Effector memory CD4-positive, alpha-beta T cell (primary cell): ENCODE results near the gene AOPEP.
A peak's percentile ranks its signal among the peaks of the same experiment; 100 is the strongest.

Experiments
- DNase-seq, 3 donors: peaks; one replicate each; pipeline ENCODE4 v3.0.0-alpha.2; 2020
- H3K27ac ChIP-seq: 2 replicates; pipeline ENCODE4 v1.7.0; 2013; ENCODE audit warnings: mild to moderate bottlenecking, low read length, moderate library complexity; ENCODE audit not compliant: insufficient read depth, poor library complexity, severe bottlenecking
- H3K27me3 ChIP-seq: replicated peaks from 2 replicates; pipeline ENCODE4 v1.7.0; 2013; ENCODE audit warnings: mild to moderate bottlenecking, low read length; ENCODE audit not compliant: insufficient read depth, control insufficient read depth, poor library complexity, severe bottlenecking
- H3K36me3 ChIP-seq: 2 replicates; pipeline ENCODE4 v1.7.0; 2013; ENCODE audit warnings: mild to moderate bottlenecking, low read length, moderate library complexity; ENCODE audit not compliant: control insufficient read depth, insufficient read depth
- H3K4me1 ChIP-seq: 2 replicates; pipeline ENCODE4 v1.7.0; 2013; ENCODE audit warnings: low read length, mild to moderate bottlenecking; ENCODE audit not compliant: control insufficient read depth, insufficient read depth, poor library complexity, severe bottlenecking
- H3K4me3 ChIP-seq: 2 replicates; pipeline ENCODE4 v1.7.0; 2013; ENCODE audit warnings: low read length, low read depth, mild to moderate bottlenecking; ENCODE audit not compliant: insufficient read depth, poor library complexity, severe bottlenecking
- H3K9me3 ChIP-seq: 2 replicates; pipeline ENCODE4 v1.7.0; 2013; ENCODE audit warnings: mild to moderate bottlenecking, low read length, moderate library complexity; ENCODE audit not compliant: control insufficient read depth

Gene AOPEP

DNA sequence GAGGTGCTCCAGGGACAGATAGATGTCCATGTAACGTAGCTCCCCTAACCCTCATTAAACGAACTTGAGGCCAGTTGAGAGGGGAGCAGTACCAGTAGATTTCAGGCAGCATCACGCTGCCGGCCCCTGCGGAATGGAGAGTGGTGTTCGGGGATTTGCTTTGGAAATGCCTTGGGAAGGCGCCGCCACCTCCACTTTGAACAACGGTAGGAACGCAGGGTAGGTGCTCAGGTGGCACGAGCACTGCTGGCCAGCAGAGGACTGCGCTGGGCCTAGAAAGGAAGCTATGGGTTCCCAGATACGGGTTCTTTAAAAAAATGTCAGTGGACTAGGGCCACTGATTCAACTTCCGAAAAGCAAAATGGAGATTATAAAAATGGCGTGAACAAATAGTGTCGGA lies 319.3 kb downstream of the AOPEP start:
- Histone ChIP-seq H3K27me3 (peaks cover 3% of the 10 kb centered on the region), H3K4me3 (no peak overlapping the region), H3K27ac (no peak overlapping the region), H3K9me3 (no peaks in the 10 kb centered on the region), H3K4me1 (peaks cover 9% of the 10 kb centered on the region), H3K36me3 (no peaks in the 10 kb centered on the region)
- DNase-seq, result no peak

DNA sequence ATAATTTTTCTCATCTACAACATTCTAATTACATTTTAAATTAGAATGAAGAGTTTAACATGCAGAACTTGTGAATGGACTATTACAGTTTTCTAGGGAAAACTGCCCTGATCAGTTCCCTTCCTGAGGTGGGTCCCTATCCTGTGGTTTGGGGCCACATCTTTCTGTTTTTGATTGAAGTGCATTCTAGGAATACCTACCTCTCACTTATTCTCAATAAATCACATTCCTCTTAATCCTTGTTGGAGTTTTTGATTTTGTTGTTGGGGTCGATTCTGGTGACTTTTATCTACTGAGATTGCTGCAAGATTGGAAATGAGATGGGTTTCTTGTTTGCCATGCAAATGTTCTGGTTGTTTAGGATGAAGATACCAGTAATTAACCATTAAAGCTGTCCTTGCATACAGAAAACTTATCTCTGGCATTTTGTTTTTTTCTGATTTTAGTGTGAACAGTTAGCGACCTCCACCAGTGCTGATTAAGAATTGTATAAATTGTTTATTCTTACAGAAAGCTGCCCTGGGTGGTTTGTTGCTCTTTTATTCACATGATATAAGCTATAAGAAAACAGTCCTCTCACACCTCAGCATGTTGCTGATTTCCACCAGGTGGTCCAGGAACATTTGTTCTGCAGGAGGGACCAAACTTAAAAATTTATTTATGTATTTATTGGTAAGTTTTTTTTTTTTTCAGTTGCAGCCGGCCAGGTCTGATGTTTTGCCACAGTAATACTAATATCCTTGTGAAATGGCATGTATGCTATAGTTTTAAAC lies 321.1 kb downstream of the AOPEP start:
- DNase-seq, result no peak
- H3K27ac ChIP-seq, result no peak overlapping the region
- peaks cover 9% of the 10 kb centered on the region for H3K4me1 ChIP-seq
- peak overlapping the region; percentile 43 for H3K4me3 ChIP-seq
- no peaks in the 10 kb centered on the region for H3K36me3 ChIP-seq
- peaks cover 3% of the 10 kb centered on the region for H3K27me3 ChIP-seq
- H3K9me3 ChIP-seq, result no peaks in the 10 kb centered on the region

DNA sequence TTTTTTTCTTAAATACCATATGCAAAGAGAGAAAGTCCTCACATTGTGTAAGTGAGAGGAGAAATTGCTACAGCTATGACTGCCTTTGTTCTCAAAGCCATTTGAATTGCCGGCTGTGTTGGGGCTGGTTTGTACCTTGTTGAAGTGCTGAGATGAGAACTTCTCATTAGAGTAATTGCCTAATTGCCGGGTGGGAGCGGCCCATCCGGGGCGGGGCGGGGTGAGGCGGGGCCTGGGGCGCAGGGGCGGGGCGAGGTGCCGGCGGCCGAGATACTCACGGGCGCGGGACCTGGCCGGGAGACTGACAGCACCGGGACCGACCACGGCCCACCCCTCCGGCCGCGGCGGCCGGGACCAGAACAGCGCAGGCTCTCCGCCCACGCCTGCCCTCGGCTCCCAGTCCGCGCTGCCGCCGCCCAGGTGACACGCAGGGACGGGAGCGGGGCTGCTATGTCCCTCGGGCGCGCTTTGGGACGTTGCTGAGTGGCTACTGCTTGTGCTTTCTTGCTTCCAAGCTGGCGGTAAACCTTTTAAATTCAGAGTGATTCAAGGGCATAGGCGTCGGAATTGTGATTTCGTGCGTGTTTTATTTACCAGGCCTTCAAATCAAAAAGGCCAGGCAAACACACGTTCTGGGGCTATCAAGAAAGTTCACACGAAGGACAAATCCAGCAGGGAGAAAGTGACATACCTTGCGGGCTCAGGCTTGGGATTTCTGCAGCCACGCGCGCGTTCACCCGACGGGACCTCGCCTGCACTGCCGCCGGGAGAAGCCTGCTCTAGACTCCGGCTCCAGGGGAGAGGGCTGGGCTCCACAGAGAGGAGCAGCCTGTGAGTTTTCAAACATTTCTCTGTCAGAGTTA lies 322.0 kb downstream of the AOPEP start:
- Histone ChIP-seq H3K27ac (no peak overlapping the region), H3K4me3 (peak overlapping the region; percentile 43), H3K9me3 (no peaks in the 10 kb centered on the region), H3K27me3 (peaks cover 3% of the 10 kb centered on the region), H3K4me1 (peaks cover 9% of the 10 kb centered on the region), H3K36me3 (no peaks in the 10 kb centered on the region)
- DNase-seq, result peak; percentile 8 to 25 (median 21)

DNA sequence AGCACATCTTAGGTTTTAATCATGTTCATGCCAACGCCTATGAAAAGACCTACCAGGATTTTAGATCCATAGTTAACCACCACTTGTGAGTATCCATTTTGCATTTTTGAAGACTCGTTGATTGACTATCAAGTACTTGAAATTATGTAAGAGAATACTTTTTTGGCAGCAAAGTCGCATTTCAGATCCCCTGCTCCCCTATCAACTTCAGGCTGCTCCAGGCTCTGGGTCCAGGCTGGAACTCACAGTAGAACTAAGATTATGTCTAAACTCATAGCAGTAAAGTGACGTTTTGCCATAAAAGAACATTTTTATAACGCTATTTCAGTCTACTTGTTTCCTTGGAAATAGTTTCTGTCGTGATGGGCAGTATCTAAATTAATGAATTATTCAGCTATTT lies 323.3 kb downstream of the AOPEP start:
- peaks cover 3% of the 10 kb centered on the region for H3K27me3 ChIP-seq
- no peak overlapping the region for H3K27ac ChIP-seq
- H3K4me1 ChIP-seq, result peaks cover 9% of the 10 kb centered on the region
- no peaks in the 10 kb centered on the region for H3K9me3 ChIP-seq
- H3K36me3 ChIP-seq, result no peaks in the 10 kb centered on the region
- H3K4me3 ChIP-seq, result no peak overlapping the region
- no peak for DNase-seq

DNA sequence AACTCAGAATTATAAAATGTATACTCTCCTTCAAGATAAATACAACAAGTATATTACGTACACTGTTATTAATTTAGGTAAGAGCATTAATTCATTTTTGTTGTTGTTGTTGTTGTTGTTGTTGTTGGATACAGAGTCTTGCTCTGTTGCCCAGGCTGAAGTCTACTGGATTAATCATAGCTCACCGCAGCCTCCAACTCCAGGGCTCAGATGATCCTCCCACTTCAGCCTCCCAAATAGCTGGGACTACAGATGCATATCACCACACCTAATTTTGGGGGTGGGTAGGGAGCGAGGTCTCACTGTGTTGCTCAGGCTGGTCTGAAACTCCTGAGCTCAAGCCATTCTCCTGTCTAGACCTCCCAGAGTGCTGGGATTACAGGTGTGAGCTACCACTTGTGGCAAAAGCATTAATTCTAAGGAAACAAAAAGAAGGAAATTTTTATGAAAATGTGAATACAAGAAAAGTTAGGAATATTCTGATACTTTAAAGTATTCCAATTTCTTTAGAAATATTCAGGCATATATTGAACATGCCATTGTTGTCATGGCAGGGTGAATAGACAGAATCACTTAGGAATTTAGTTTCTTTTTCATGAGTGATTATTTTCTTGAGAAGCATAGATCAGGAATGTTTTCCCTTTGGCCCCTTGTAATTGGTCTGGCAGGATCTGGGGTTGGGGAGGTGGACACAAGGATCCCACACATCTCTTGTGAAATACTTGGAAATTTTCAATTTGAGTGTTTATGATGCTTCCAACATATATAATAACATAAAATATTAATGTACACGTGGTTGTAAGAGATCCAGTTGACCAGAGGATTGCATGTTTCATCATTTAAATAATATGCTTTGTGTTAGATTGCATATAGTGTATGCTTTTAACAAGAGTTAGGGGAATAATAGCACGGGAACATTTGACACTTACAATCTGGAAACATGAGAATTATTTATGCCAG lies 327.4 kb downstream of the AOPEP start:
- Histone ChIP-seq H3K27me3 (peaks cover 3% of the 10 kb centered on the region), H3K9me3 (no peaks in the 10 kb centered on the region), H3K36me3 (no peaks in the 10 kb centered on the region), H3K27ac (no peak overlapping the region), H3K4me1 (no peaks in the 10 kb centered on the region), H3K4me3 (no peak overlapping the region)
- no peak for DNase-seq

DNA sequence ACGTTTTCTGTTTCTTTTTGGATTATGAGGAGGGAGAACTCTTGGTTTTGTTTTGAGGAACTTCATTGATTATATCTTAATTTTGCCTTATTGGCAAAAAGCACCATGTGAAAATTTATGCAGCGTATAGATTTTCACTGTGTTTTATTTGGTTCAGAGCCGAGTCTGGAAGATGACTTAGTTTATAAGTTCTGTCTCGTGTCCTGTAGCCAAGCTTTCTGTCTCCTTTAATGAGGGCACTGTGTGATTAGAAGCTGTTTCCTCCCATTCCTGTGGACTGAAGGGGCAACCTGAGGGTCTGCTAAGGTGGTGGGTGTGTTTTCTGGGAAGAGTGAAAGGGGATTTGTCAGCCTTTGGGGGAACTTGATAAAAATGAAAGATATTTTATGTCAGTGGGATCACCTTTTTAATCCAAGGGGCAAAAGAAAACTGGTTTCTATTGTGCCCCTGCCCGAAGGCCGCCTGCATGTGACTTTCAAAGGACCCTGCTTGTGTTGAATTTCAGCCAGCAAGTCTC lies 328.9 kb downstream of the AOPEP start:
- Histone ChIP-seq H3K27ac (no peak overlapping the region), H3K4me1 (no peaks in the 10 kb centered on the region), H3K4me3 (no peak overlapping the region)

DNA sequence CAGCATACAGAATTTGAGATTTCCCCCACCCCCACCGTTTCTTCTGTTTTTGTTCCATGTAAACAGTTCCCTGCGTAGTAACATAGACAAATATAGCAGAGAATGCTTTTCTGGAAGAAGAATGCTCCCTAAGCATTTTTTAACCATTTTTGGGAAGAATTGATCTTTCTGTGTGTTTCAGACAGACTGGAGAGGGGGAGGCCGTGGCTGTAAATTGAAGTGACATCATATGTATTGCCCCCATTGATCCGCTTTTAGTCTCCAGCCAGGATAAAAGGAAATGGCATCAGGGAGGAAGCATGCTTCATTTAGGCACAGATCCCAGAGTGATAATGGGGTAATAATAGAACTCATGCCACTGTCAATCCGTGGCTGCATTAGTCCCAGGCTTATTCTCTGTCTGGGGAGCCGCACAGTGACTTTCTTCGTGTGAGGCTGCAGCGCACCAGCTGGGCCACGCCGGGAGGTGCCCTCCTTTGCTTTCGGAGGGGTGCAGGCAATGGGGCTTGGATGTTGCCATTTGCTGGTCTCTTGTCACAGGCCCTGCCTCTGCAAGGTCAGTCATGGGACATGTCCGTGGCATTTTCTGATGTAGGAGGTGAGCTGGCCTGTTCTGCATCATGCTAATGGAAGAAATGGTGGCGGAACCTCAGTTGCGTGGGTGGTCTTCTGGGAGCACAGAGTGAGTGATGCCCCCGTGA lies 329.5 kb downstream of the AOPEP start:
- Histone ChIP-seq H3K27ac (no peak overlapping the region), H3K27me3 (no peaks in the 10 kb centered on the region), H3K4me1 (no peaks in the 10 kb centered on the region), H3K36me3 (peaks cover 2% of the 10 kb centered on the region), H3K9me3 (no peaks in the 10 kb centered on the region), H3K4me3 (no peak overlapping the region)
- no peak for DNase-seq

More for the DNA sequence above, 328.9 kb downstream of the AOPEP start:
- no peaks in the 10 kb centered on the region for H3K27me3 ChIP-seq
- no peaks in the 10 kb centered on the region for H3K36me3 ChIP-seq
- no peaks in the 10 kb centered on the region for H3K9me3 ChIP-seq
- no peak for DNase-seq

DNA sequence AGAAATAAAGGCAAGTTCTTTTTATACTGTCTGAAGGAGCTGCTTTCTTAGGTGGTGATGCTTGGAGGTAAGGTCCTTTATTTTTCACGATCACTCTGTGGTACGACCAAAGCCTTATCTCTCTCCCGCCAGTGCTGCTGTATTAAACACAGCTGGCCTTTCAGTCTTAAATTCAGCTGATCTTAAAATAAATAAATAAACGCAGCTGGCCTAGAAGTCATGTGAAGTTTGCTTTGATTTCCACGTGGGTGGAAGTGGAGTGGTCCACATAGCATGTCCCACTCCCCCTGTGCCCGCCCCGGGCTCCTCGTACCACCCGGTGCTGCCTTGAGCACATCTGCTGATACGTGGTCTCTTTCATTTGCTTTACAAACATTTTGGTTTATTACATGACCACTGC lies 330.6 kb downstream of the AOPEP start:
- no peaks in the 10 kb centered on the region for H3K4me1 ChIP-seq
- H3K9me3 ChIP-seq, result no peaks in the 10 kb centered on the region
- peaks cover 4% of the 10 kb centered on the region for H3K36me3 ChIP-seq
- no peak overlapping the region for H3K27ac ChIP-seq
- H3K27me3 ChIP-seq, result no peaks in the 10 kb centered on the region
- DNase-seq, result no peak
- no peak overlapping the region for H3K4me3 ChIP-seq

DNA sequence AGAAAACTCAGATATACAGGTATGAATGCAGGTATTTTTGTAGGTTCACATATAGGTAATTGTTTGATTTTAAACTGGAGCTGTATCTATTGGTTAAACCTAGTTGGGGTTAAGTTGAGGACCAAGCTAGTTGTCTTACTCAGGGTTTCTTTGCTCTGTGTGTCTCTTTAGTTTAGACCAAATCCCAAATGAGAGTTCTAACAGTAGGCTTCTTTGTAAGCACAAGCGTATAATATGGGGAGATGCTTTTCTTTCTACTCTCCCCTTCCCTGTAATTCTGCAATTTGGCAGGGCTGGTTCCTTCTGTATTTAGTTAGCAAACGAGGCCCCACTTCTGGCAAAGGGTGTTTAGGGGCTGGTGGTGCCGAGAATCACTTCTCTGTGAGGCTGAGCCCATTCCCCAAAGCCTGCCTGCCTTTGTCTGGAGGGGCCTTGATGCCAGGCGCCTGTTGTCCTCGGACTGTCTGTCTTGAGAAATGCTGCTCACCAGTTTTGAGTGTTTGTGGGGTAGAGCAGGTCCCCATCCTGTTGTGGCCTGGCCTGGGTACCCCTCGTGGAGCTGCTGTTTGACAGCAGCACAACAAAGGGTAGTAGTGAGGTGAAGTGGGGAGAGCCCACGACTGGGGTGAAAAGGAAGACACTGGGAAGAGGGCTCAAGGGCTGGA lies 331.8 kb downstream of the AOPEP start:
- H3K9me3 ChIP-seq, result no peaks in the 10 kb centered on the region
- no peak overlapping the region for H3K27ac ChIP-seq
- H3K36me3 ChIP-seq, result peaks cover 4% of the 10 kb centered on the region
- DNase-seq, result no peak
- no peaks in the 10 kb centered on the region for H3K4me1 ChIP-seq
- H3K4me3 ChIP-seq, result no peak overlapping the region
- no peaks in the 10 kb centered on the region for H3K27me3 ChIP-seq
